HCT116 (cell line): Measurements from ENCODE around the gene PRKCQ.

ENCODE experiments used
- MAX ChIP-seq: IDR thresholded peaks from 2 replicates; pipeline ENCODE4 v1.6.1; 2012
- POLR2A ChIP-seq: IDR thresholded peaks from 2 replicates; pipeline ENCODE4 v1.7.0; 2011; ENCODE audit warnings: borderline replicate concordance; ENCODE audit not compliant: insufficient read depth, insufficient read length; ENCODE audit errors: extremely low read depth

DNA sequence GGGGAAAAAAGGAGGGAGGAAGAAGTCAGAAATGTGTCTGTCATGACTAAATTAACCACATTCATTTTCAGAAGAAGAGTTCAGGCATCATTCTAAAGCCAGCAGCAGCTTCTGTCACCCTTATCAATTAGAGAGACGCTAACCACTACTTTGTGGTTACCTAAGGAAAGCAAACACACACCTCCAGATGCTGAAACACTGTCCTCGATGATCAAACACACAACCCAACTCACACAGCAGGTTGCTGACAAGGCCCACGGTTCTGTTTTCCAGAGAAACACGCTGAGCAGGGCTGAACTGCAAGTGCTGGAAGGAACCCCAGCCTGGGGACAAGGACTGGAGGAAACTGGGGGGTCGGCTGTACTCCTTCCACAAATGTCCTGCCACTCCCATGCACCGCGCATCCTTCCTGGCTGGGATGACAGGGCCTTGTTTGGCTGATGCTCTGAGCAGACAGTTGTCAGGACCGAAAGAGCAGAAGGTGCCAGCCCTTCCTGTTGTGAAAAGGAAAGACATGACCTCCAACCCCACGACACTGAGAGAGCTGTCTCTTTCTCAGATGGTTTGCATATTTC lies 36.6 kb downstream of the PRKCQ start:
- no peak for TF ChIP-seq POLR2A
- no peak for TF ChIP-seq MAX
